ENCODE data around the gene DEPP1.

DNA sequence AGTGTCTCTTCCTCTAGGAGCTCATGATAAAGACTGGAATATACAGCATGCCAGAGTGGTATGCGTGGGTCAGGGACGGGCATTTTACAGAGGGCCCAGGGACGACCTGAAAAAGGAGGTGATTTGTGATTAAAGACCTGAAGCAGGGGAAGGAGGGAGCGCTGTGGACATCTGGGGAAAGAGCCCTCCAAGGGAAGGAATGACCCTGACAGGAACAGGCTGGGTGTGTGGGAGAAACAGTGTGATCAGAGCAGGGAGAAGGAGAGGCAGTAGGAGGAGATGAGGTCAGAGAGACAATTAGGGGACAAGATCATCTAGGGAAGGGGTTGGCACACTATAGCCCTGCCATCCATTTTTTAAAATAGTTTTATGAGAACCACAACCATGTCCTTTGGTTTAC lies 22.4 kb downstream of the DEPP1 start:
- TF ChIP-seq, protein P1, sequence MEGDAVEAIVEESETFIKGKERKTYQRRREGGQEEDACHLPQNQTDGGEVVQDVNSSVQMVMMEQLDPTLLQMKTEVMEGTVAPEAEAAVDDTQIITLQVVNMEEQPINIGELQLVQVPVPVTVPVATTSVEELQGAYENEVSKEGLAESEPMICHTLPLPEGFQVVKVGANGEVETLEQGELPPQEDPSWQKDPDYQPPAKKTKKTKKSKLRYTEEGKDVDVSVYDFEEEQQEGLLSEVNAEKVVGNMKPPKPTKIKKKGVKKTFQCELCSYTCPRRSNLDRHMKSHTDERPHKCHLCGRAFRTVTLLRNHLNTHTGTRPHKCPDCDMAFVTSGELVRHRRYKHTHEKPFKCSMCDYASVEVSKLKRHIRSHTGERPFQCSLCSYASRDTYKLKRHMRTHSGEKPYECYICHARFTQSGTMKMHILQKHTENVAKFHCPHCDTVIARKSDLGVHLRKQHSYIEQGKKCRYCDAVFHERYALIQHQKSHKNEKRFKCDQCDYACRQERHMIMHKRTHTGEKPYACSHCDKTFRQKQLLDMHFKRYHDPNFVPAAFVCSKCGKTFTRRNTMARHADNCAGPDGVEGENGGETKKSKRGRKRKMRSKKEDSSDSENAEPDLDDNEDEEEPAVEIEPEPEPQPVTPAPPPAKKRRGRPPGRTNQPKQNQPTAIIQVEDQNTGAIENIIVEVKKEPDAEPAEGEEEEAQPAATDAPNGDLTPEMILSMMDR (conservative IDR thresholded peaks at IDR 0.05; ENCODE audit: low read depth, low read length), result no peak
- no peak for TF ChIP-seq EZH2 (IDR thresholded peaks at IDR 0.05; ENCODE audit: borderline replicate concordance, low read depth, low read length, poor library complexity, severe bottlenecking)

Data from A673 (cell line).